ENCODE measurements around the gene WWOX.

- TF ChIP-seq POLR2AphosphoS5 (IDR thresholded peaks at IDR 0.05; ENCODE audit: low read depth, low read length) (no peak), REST (IDR thresholded peaks at IDR 0.05; ENCODE audit: insufficient read depth in 1 of 2, low read depth in 2 of 2, low read length in 2 of 2) (no peak)
Observed at GRCh38 chr16:78286065-78286464, 186.6 kb downstream of the WWOX start.
